Fibroblast of lung (primary cell): ENCODE data around the gene HOXD4. TPM values are rescaled to one million over a fixed set of nuclear protein-coding genes. Genes with fewer than 3 reads are reported as not detected.

Experiments used
- DNase-seq, 2 donors: peaks; one replicate each; pipeline versions ENCODE4 v3.0.0 to v3.0.0-alpha.2; 2010; ENCODE audit warnings: low read depth in 2 of 2
- H2AFZ ChIP-seq: 2 replicates; pipeline ENCODE4 v1.5.1; 2012; ENCODE audit warnings: low read length, control low read depth, inconsistent platforms
- H3K27ac ChIP-seq: 2 replicates; pipeline ENCODE4 v1.5.1; 2011; ENCODE audit warnings: low read length, control low read depth; ENCODE audit not compliant: insufficient read depth
- H3K27me3 ChIP-seq: 2 replicates; pipeline ENCODE4 v1.5.1; 2011; ENCODE audit warnings: mild to moderate bottlenecking, low read length; ENCODE audit not compliant: control insufficient read depth, insufficient read depth
- H3K36me3 ChIP-seq: 2 replicates; pipeline ENCODE4 v1.5.1; 2011; ENCODE audit warnings: low read length; ENCODE audit not compliant: control insufficient read depth, insufficient read depth
- H3K4me1 ChIP-seq: 2 replicates; pipeline ENCODE4 v1.5.1; 2011; ENCODE audit warnings: low read length; ENCODE audit not compliant: control insufficient read depth, insufficient read depth; ENCODE audit errors: extremely low read depth
- H3K4me2 ChIP-seq: 2 replicates; pipeline ENCODE4 v1.5.1; 2011; ENCODE audit warnings: low read length, control low read depth; ENCODE audit not compliant: insufficient read depth; ENCODE audit errors: extremely low read depth
- H3K4me3 ChIP-seq, 4 experiments: fragments of 200-600 bp in 1 of 4; sonication (generic) in 1 of 4; replicated peaks in 1 of 4; 2 replicates each; pipeline ENCODE4 v1.5.1; 2011 to 2016; ENCODE audit warnings: low read length in 4 of 4, low read depth in 3 of 4, mild to moderate bottlenecking in 3 of 4, control low read depth in 2 of 4, inconsistent platforms in 1 of 4, mixed read lengths in 1 of 4; ENCODE audit not compliant: insufficient read depth in 1 of 4; ENCODE audit errors: control extremely low read depth in 1 of 4
- H3K79me2 ChIP-seq: 2 replicates; pipeline ENCODE4 v1.5.1; 2012; ENCODE audit warnings: mild to moderate bottlenecking, low read length, inconsistent platforms; ENCODE audit not compliant: control insufficient read depth, insufficient read depth
- H3K9ac ChIP-seq: 2 replicates; pipeline ENCODE4 v1.5.1; 2011; ENCODE audit warnings: mild to moderate bottlenecking, low read length, control low read depth; ENCODE audit not compliant: insufficient read depth
- H3K9me3 ChIP-seq: 2 replicates; pipeline ENCODE4 v1.5.1; 2012; ENCODE audit warnings: low read depth, low read length; ENCODE audit not compliant: control insufficient read depth, insufficient read depth
- H4K20me1 ChIP-seq: 2 replicates; pipeline ENCODE4 v1.5.1; 2011; ENCODE audit warnings: low read length; ENCODE audit not compliant: control insufficient read depth, insufficient read depth; ENCODE audit errors: extremely low read depth
- CTCF ChIP-seq, 2 donors: IDR thresholded peaks in 1 of 2; conservative IDR thresholded peaks in 1 of 2; 1 replicate in 1 of 2; 2 replicates in 1 of 2; pipeline ENCODE4 v1.5.1; 2011 to 2012; ENCODE audit warnings: low read length in 2 of 2, control low read depth in 1 of 2, inconsistent platforms in 1 of 2, low read depth in 1 of 2, mild to moderate bottlenecking in 1 of 2
- EZH2 ChIP-seq: IDR thresholded peaks from 2 replicates; pipeline ENCODE4 v1.5.1; 2012; ENCODE audit warnings: low read length, control low read depth, mild to moderate bottlenecking; ENCODE audit errors: missing control alignments
- polyA plus RNA-seq, 2 donors: library from polyadenylated mRNA; depleted of rRNA in 1 of 2; stranded (reverse) in 1 of 2; unstranded in 1 of 2; fragments of >200 nt; gene quantifications; 2 replicates each; pipeline ENCODE4 v1.2.1, GENCODE V29; 2011 to 2012; ENCODE audit warnings: missing spikeins in 1 of 2
- total RNA-seq: library from RNA; depleted of rRNA; stranded (reverse); fragments of >200 nt; gene quantifications from 2 replicates; pipeline ENCODE4 v1.2.1, GENCODE V29; 2014

The HOXD4 gene
- total and polyA plus RNA-seq, 2 donors (not counting 1 experiment from before 2014, with no cell fraction given) = not detected

GRCh38 chr2:176156301-176156806, 5.0 kb downstream of the HOXD4 start:
- DNase-seq = no peak
- Histone ChIP-seq H3K27me3 (peaks cover 72% of the 10 kb centered on the region), H2AFZ (no peak overlapping the region), H4K20me1 (no peaks in the 10 kb centered on the region), H3K4me2 (no peak overlapping the region), H3K9ac (no peak overlapping the region), H3K27ac (no peak overlapping the region), H3K9me3 (no peaks in the 10 kb centered on the region), H3K79me2 (no peaks in the 10 kb centered on the region), H3K4me3 (no peak overlapping the region), H3K4me1 (no peaks in the 10 kb centered on the region), H3K36me3 (no peaks in the 10 kb centered on the region)
- TF ChIP-seq EZH2 = no peak
- TF ChIP-seq CTCF (conservative IDR thresholded peaks at IDR 0.05 in 1 of 2, IDR thresholded peaks at IDR 0.05 in 1 of 2; ENCODE audit: low read depth in 1 of 2, low read length in 2 of 2) = no peak

GRCh38 chr2:176156807-176157498, 5.6 kb downstream of the HOXD4 start, which contains the start of gene HOXD3:
Gene HOXD3, plus strand, starts transcription at chr2:176157307. Its CDS starts 11,808 bp downstream, at chr2:176169115.
- Histone ChIP-seq H3K36me3 (no peaks in the 10 kb centered on the region), H3K4me2 (no peak within 1 kb of the TSS), H4K20me1 (no peaks in the 10 kb centered on the region), H3K9me3 (no peaks in the 10 kb centered on the region), H3K4me1 (no peaks in the 10 kb centered on the region), H3K4me3 (no peak within 1 kb of the TSS), H3K27ac (no peak within 1 kb of the TSS), H3K9ac (no peak within 1 kb of the TSS), H3K79me2 (no peaks in the 10 kb centered on the region), H3K27me3 (peaks cover 73% of the 10 kb centered on the region), H2AFZ (no peak within 1 kb of the TSS)
- TF ChIP-seq CTCF (conservative IDR thresholded peaks at IDR 0.05 in 1 of 2, IDR thresholded peaks at IDR 0.05 in 1 of 2; ENCODE audit: low read depth in 1 of 2, low read length in 2 of 2) (no peak), EZH2 (peak; percentile 27)
- DNase-seq = peak in 1 of 2 donors; percentile 69

- no peak overlapping the region for H3K4me3 ChIP-seq
- H3K9me3 ChIP-seq = no peaks in the 10 kb centered on the region
- H2AFZ ChIP-seq = no peak overlapping the region
- no peaks in the 10 kb centered on the region for H3K4me1 ChIP-seq
- H3K4me2 ChIP-seq = no peak overlapping the region
- no peaks in the 10 kb centered on the region for H4K20me1 ChIP-seq
- H3K27me3 ChIP-seq = peaks cover 74% of the 10 kb centered on the region
- TF ChIP-seq EZH2 = peak; percentile 54
- TF ChIP-seq CTCF (conservative IDR thresholded peaks at IDR 0.05 in 1 of 2, IDR thresholded peaks at IDR 0.05 in 1 of 2; ENCODE audit: low read depth in 1 of 2, low read length in 2 of 2) = no peak
- no peak overlapping the region for H3K9ac ChIP-seq
- no peaks in the 10 kb centered on the region for H3K36me3 ChIP-seq
- DNase-seq = peak in 1 of 2 donors; percentile 64
- H3K27ac ChIP-seq = no peak overlapping the region
- H3K79me2 ChIP-seq = no peaks in the 10 kb centered on the region
Observed at GRCh38 chr2:176157499-176158185, 6.3 kb downstream of the HOXD4 start.
